ENCODE results near the gene OR52E4.

Gene OR52E4

GRCh38 chr11:5933116-5933515 is 52.7 kb downstream of the OR52E4 start:
- no peak for TF ChIP-seq CTCF (IDR thresholded peaks at IDR 0.05; ENCODE audit: low read depth, low read length, missing control alignments)
- no peak for DNase-seq (ENCODE audit: extremely low read depth, low read depth)
- H3K4me3 ChIP-seq (replicated peaks; ENCODE audit: low read depth, low read length), result no peak overlapping the region

All from HFF-Myc (cell line).